Measurements from ENCODE around the gene RAP1GAP.

RAP1GAP gene

GRCh38 chr1:21563971-21564370 is 105.2 kb downstream of the RAP1GAP start:
- Histone ChIP-seq H2AFZ (ENCODE audit: low read depth, low read length) (no peak overlapping the region), H3K27me3 (ENCODE audit: insufficient read depth, low read length, poor library complexity) (no peaks in the 10 kb centered on the region), H3K79me2 (ENCODE audit: insufficient read depth, low read length) (no peaks in the 10 kb centered on the region), H3K27ac (ENCODE audit: low read length) (no peak overlapping the region), H3K4me1 (ENCODE audit: insufficient read depth, low read length) (no peaks in the 10 kb centered on the region), H3K4me2 (ENCODE audit: insufficient read depth, low read length) (no peak overlapping the region), H4K20me1 (ENCODE audit: insufficient read depth, low read length) (peaks cover 4% of the 10 kb centered on the region; the same call in 1 of the 2 replicates), H3K36me3 (ENCODE audit: insufficient read depth, low read length) (no peaks in the 10 kb centered on the region), H3K9ac (ENCODE audit: low read depth, low read length) (no peak overlapping the region), H3K4me3 (ENCODE audit: low read depth in 1 of 2, low read length in 2 of 2) (no peak overlapping the region), H3K9me3 (ENCODE audit: insufficient read depth, low read length, severe bottlenecking) (no peaks in the 10 kb centered on the region)
- DNase-seq (no peak), ATAC-seq (ENCODE audit: insufficient read depth, low read depth) (no peak)
- no peak for TF ChIP-seq EZH2 (IDR thresholded peaks at IDR 0.05; ENCODE audit: borderline replicate concordance, low read depth, low read length, severe bottlenecking)
- TF ChIP-seq CTCF (IDR thresholded peaks at IDR 0.05; ENCODE audit: borderline replicate concordance, extremely low read depth, low read length, poor library complexity, severe bottlenecking), result no peak

- Histone ChIP-seq H2AFZ (ENCODE audit: low read depth, low read length) (no peak overlapping the region), H3K36me3 (ENCODE audit: insufficient read depth, low read length) (no peaks in the 10 kb centered on the region), H4K20me1 (ENCODE audit: insufficient read depth, low read length) (no peaks in the 10 kb centered on the region; the same call in 1 of the 2 replicates), H3K9ac (ENCODE audit: low read depth, low read length) (no peak overlapping the region), H3K79me2 (ENCODE audit: insufficient read depth, low read length) (no peaks in the 10 kb centered on the region), H3K4me1 (ENCODE audit: insufficient read depth, low read length) (no peaks in the 10 kb centered on the region), H3K27ac (ENCODE audit: low read length) (no peak overlapping the region), H3K27me3 (ENCODE audit: insufficient read depth, low read length, poor library complexity) (no peaks in the 10 kb centered on the region), H3K9me3 (ENCODE audit: insufficient read depth, low read length, severe bottlenecking) (no peaks in the 10 kb centered on the region), H3K4me2 (ENCODE audit: insufficient read depth, low read length) (no peak overlapping the region), H3K4me3 (ENCODE audit: low read depth in 1 of 2, low read length in 2 of 2) (no peak overlapping the region)
- ATAC-seq (ENCODE audit: insufficient read depth, low read depth) (no peak), DNase-seq (no peak)
- TF ChIP-seq EZH2 (IDR thresholded peaks at IDR 0.05; ENCODE audit: borderline replicate concordance, low read depth, low read length, severe bottlenecking) (no peak), CTCF (IDR thresholded peaks at IDR 0.05; ENCODE audit: borderline replicate concordance, extremely low read depth, low read length, poor library complexity, severe bottlenecking) (no peak)
Measured at GRCh38 chr1:21562896-21563295, 106.3 kb downstream of the RAP1GAP start.

GRCh38 chr1:21560916-21561638 is 108.1 kb downstream of the RAP1GAP start:
- Histone ChIP-seq H3K9ac (ENCODE audit: low read depth, low read length) (no peak overlapping the region), H3K79me2 (ENCODE audit: insufficient read depth, low read length) (no peaks in the 10 kb centered on the region), H4K20me1 (ENCODE audit: insufficient read depth, low read length) (no peaks in the 10 kb centered on the region), H3K4me2 (ENCODE audit: insufficient read depth, low read length) (no peak overlapping the region), H3K4me3 (ENCODE audit: low read depth in 1 of 2, low read length in 2 of 2) (no peak overlapping the region), H3K36me3 (ENCODE audit: insufficient read depth, low read length) (no peaks in the 10 kb centered on the region), H3K9me3 (ENCODE audit: insufficient read depth, low read length, severe bottlenecking) (no peaks in the 10 kb centered on the region), H3K27ac (ENCODE audit: low read length) (no peak overlapping the region), H3K4me1 (ENCODE audit: insufficient read depth, low read length) (no peaks in the 10 kb centered on the region), H2AFZ (ENCODE audit: low read depth, low read length) (no peak overlapping the region), H3K27me3 (ENCODE audit: insufficient read depth, low read length, poor library complexity) (no peaks in the 10 kb centered on the region)
- DNase-seq (no peak), ATAC-seq (ENCODE audit: insufficient read depth, low read depth) (no peak)
- no peak for TF ChIP-seq CTCF (IDR thresholded peaks at IDR 0.05; ENCODE audit: borderline replicate concordance, extremely low read depth, low read length, poor library complexity, severe bottlenecking)
- no peak for TF ChIP-seq EZH2 (IDR thresholded peaks at IDR 0.05; ENCODE audit: borderline replicate concordance, low read depth, low read length, severe bottlenecking)
